ENCODE measurements around the gene SLC25A5.
"Not testable (repeated sequence)": the region's sequence is repeated elsewhere in the genome, so short reads cannot be mapped to it uniquely, and the experiment has no call there.

SLC25A5 gene

DNA sequence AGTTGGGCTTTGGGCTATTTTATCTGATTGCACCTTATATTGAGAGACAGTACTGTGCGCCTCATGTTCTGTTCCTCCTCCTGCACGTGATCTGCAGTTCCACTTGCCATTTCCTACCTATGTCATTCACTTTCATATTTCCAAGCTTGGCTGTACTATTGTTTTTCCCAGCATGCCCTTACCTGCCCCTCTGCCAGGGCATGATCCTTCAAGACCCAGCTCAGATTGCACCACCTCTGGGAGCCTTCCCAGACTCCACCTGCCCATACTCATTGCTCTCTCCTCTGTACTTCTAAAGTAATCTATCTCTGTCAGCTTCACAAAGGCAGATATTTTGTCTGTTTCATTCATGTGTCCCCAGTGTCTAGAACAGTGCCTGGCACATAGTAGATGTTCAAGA is 11.6 kb downstream of the SLC25A5 start:
- no peak overlapping the region for H3K9ac ChIP-seq (ENCODE audit: low read depth, low read length)
- H3K36me3 ChIP-seq (ENCODE audit: control insufficient read depth, insufficient read depth, low read length): no peaks in the 10 kb centered on the region
- no peaks in the 10 kb centered on the region for H3K4me1 ChIP-seq (ENCODE audit: control insufficient read depth, insufficient read depth, low read length)
- H3K4me3 ChIP-seq (ENCODE audit: low read depth, low read length): no peak overlapping the region
- peaks cover 9% of the 10 kb centered on the region for H3K27me3 ChIP-seq (ENCODE audit: control insufficient read depth, insufficient read depth, low read length)
- no peaks in the 10 kb centered on the region for H3K9me3 ChIP-seq (ENCODE audit: control insufficient read depth, insufficient read depth, low read length)

DNA sequence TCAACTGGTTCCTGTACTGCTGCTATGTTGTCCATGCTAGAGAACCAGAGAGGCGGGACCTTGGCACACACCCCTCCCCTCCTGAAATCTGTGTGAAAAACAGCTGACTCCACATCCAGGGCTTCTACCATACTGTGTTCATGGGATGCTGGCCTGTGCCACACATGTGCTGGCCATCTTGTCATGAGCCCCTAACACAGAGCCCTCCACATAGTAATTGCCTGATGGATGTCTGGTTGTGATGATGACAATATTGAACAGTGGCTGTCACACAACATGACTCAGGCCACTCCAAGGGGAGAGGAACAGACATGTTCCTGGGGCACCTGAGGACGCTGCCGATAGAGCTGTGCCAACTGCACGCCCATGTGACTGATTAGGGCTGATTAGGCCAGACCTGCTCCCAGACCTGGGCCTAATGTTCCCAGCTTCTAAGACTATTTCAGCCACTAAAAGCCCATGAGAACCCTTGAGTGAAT is 13.1 kb downstream of the SLC25A5 start:
- no peak overlapping the region for H3K9ac ChIP-seq (ENCODE audit: low read depth, low read length)
- H3K27me3 ChIP-seq (ENCODE audit: control insufficient read depth, insufficient read depth, low read length): peaks cover 9% of the 10 kb centered on the region
- H3K9me3 ChIP-seq (ENCODE audit: control insufficient read depth, insufficient read depth, low read length): no peaks in the 10 kb centered on the region
- no peaks in the 10 kb centered on the region for H3K36me3 ChIP-seq (ENCODE audit: control insufficient read depth, insufficient read depth, low read length)
- no peak overlapping the region for H3K4me3 ChIP-seq (ENCODE audit: low read depth, low read length)
- no peaks in the 10 kb centered on the region for H3K4me1 ChIP-seq (ENCODE audit: control insufficient read depth, insufficient read depth, low read length)

DNA sequence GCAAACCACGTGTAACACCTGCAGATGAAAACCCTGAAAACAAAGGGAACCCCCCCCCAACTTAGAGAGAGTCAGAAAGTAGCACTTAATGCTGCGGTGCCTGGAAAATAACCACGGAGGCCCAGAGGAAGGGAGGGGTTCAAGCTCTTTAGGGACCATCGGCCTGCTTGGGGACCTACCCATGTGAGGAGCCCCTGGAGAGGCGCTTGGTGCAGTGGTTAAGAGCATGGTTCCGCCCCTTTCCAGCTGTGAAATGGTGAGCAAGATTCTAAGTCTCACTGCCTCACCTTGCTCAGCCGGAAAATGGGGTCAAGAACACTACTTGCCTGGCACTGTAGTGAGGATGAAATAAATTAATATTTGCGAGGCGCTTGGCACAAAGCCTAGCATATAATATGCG is 13.8 kb downstream of the SLC25A5 start:
- Histone ChIP-seq H3K4me1 (ENCODE audit: control insufficient read depth, insufficient read depth, low read length) (no peaks in the 10 kb centered on the region), H3K36me3 (ENCODE audit: control insufficient read depth, insufficient read depth, low read length) (no peaks in the 10 kb centered on the region), H3K9me3 (ENCODE audit: control insufficient read depth, insufficient read depth, low read length) (no peaks in the 10 kb centered on the region), H3K4me3 (ENCODE audit: low read depth, low read length) (peak overlapping the region; percentile 16), H3K27me3 (ENCODE audit: control insufficient read depth, insufficient read depth, low read length) (peaks cover 9% of the 10 kb centered on the region), H3K9ac (ENCODE audit: low read depth, low read length) (no peak overlapping the region)

DNA sequence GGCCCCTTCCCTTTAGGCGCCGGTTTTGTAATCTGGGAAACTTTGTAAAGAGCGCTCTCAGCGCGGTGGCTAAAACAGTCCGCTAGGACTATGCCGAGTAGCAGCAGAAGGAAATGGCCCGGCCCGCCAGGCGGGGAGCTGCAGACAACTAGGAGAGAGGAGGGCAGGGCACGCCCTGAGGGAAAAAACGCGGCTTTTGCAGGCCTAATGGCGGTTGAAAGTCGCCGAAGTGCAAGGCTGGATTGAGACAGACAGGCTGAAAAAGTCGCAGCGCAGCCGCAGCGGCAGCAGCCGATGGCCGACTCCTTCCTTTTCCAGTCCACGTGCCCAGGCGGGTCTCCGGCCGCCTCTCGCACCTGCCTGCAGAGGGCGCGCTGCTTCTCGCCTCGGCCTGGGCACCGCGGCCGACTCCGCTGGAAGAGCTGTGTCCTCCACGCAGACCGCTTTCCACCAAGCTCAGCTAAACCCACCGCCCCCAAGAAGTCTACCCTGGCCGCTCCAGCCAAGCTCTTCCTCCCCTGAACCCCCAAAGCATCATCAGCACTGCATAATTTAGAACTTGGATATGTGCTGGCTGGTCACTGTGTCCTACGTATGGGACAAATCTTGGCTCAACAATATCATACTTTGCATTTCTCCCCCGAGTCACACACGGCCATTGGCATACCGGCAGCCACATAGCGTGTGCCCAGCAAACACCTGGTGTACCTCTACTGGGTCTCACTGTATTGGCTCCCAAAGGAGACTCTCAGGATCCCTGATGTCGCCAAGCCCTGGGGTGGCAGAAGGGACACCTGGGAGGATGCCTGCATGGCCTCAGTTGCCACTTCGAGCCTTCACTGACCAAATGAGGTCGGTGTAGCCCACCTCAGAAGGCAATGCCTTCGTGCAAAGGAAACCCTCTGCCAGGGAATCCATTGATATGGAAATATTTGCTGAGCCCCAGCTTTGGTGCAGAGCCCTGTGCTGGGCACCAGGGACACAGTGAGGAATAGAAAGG is 14.5 kb downstream of the SLC25A5 start:
- no peaks in the 10 kb centered on the region for H3K36me3 ChIP-seq (ENCODE audit: control insufficient read depth, insufficient read depth, low read length)
- H3K9ac ChIP-seq (ENCODE audit: low read depth, low read length): no peak overlapping the region
- H3K27me3 ChIP-seq (ENCODE audit: control insufficient read depth, insufficient read depth, low read length): peaks cover 9% of the 10 kb centered on the region
- no peaks in the 10 kb centered on the region for H3K4me1 ChIP-seq (ENCODE audit: control insufficient read depth, insufficient read depth, low read length)
- H3K9me3 ChIP-seq (ENCODE audit: control insufficient read depth, insufficient read depth, low read length): no peaks in the 10 kb centered on the region
- H3K4me3 ChIP-seq (ENCODE audit: low read depth, low read length): peak overlapping the region; percentile 16

DNA sequence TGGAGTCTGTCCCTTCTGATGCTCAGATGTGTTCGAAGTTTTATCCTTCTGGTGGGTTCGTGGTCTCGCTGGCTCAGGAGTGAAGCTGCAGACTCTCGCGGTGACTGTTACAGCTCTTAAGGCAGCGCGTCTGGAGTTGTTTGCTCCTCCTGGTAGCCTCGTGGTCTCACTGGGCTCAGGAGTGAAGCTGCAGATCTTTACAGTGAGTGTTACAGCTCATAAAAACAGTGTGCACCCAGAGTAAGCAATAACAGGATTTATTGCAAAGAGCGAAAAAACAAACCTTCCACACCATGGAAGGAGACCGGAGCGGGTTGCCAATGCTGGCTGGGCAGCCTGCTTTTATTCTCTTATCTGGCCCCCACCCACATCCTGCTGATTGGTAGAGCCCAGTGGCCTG is 18.5 kb downstream of the SLC25A5 start:
- peaks cover 4% of the 10 kb centered on the region for H3K9me3 ChIP-seq (ENCODE audit: control insufficient read depth, insufficient read depth, low read length)
- no peak overlapping the region for H3K9ac ChIP-seq (ENCODE audit: low read depth, low read length)
- H3K27me3 ChIP-seq (ENCODE audit: control insufficient read depth, insufficient read depth, low read length): peaks cover 9% of the 10 kb centered on the region
- H3K4me1 ChIP-seq (ENCODE audit: control insufficient read depth, insufficient read depth, low read length): no peaks in the 10 kb centered on the region
- H3K4me3 ChIP-seq (ENCODE audit: low read depth, low read length): no peak overlapping the region
- H3K36me3 ChIP-seq (ENCODE audit: control insufficient read depth, insufficient read depth, low read length): no peaks in the 10 kb centered on the region

DNA sequence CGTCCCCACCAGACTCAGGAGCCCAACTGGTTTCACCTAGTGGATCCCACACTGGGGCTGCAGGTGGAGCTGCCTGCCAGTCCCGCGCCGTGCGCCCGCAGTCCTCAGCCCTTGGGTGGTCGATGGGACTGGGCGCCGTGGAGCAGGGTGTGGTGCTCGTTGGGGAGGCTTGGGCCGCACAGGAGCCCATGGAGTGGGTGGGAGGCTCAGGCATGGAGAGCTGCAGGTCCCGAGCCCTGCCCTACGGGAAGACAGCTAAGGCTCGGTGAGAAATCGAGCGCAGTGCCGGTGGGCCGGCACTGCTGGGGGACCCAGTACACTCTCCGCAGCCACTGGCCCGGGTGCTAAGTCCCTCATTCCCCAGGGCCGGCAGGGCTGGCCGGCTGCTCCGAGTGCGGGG is 19.5 kb downstream of the SLC25A5 start:
- H3K27me3 ChIP-seq (ENCODE audit: control insufficient read depth, insufficient read depth, low read length); H3K4me3 ChIP-seq (ENCODE audit: low read depth, low read length); H3K36me3 ChIP-seq (ENCODE audit: control insufficient read depth, insufficient read depth, low read length); H3K9me3 ChIP-seq (ENCODE audit: control insufficient read depth, insufficient read depth, low read length); H3K9ac ChIP-seq (ENCODE audit: low read depth, low read length); H3K4me1 ChIP-seq (ENCODE audit: control insufficient read depth, insufficient read depth, low read length): not testable (repeated sequence)

DNA sequence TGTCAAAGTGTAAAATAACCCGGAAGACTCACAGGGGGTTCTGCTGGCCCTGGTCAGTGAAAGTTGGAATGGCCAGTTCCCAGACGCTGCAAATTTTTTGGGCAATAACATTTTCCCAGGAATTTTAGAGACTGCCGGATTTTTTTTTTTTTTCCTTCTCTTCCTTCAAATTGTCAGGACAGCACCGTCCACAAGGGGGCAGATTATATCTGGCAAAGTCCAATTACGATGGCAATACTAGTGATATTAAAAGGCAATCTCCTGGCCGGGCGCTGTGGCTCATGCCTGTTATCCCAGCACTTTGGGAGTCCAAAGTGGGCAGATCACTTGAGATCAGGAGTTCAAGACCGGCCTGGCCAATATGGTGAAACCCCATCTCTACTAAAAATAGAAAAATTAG is 20.5 kb downstream of the SLC25A5 start:
- Histone ChIP-seq H3K9me3 (ENCODE audit: control insufficient read depth, insufficient read depth, low read length) (peaks cover 4% of the 10 kb centered on the region), H3K27me3 (ENCODE audit: control insufficient read depth, insufficient read depth, low read length) (no peaks in the 10 kb centered on the region), H3K9ac (ENCODE audit: low read depth, low read length) (no peak overlapping the region), H3K36me3 (ENCODE audit: control insufficient read depth, insufficient read depth, low read length) (no peaks in the 10 kb centered on the region), H3K4me3 (ENCODE audit: low read depth, low read length) (no peak overlapping the region), H3K4me1 (ENCODE audit: control insufficient read depth, insufficient read depth, low read length) (no peaks in the 10 kb centered on the region)

DNA sequence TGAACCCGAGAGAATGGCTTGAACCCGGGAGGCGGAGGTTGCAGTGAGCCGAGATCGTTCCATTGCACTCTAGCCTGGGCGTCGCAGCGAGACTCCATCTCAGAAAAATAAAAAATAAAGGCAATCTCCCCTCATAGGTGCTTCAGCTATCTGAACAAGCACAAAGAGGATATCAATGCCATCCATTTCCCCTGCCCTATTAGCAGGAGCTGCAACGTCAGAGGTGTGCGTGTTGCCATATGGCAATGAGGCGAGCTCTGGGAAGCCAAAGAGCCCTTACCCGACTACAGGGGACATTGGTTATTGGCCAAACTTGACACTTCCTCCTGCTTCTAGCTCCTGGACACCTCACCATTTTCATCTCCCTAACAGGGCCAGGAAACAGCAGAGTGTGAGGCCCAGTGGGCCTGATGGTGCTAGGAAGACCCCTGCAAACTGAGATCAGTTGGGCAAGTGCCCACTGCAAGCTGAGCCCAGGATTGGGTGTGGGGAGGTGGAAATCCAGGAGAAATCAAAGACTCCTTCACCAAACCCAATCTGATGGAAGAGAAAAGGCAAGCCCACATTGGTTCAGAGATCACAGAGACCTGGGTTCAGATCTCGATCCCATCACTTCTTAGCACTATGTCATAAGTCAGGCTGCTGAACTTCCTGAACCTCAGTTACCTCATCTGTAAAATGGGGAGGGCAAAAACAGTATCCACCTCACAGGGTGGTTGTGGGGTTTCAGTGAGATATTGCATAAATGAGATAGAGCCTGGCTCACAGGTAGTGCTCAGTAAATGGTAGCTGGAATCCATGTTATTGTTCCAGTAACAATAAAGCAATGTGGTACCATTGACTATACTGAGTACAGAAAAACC is 21.2 kb downstream of the SLC25A5 start:
- H3K9me3 ChIP-seq (ENCODE audit: control insufficient read depth, insufficient read depth, low read length): peaks cover 4% of the 10 kb centered on the region
- H3K36me3 ChIP-seq (ENCODE audit: control insufficient read depth, insufficient read depth, low read length): no peaks in the 10 kb centered on the region
- no peaks in the 10 kb centered on the region for H3K4me1 ChIP-seq (ENCODE audit: control insufficient read depth, insufficient read depth, low read length)
- H3K4me3 ChIP-seq (ENCODE audit: low read depth, low read length): no peak overlapping the region
- H3K27me3 ChIP-seq (ENCODE audit: control insufficient read depth, insufficient read depth, low read length): no peaks in the 10 kb centered on the region
- no peak overlapping the region for H3K9ac ChIP-seq (ENCODE audit: low read depth, low read length)

DNA sequence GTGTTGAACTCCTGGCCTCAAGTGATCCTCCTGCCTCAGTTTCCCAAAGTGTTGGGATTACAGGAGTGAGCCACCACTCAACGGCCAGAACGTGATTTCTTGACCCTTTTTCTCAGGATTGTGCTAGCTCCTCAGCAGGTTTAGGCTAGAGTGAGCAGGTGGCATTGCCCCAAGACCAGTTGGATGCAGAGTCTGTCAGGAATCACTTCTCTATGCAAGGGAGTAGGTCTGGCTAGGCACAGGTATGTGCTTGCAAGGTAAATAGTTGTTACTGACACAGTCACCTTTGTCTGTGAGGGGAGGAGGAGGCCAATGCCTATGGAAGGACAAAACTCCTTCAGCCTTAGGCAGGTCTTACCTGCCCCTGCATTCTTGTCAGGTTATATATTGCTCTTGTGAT is 24.2 kb downstream of the SLC25A5 start:
- peaks cover 4% of the 10 kb centered on the region for H3K9me3 ChIP-seq (ENCODE audit: control insufficient read depth, insufficient read depth, low read length)
- H3K4me1 ChIP-seq (ENCODE audit: control insufficient read depth, insufficient read depth, low read length): no peaks in the 10 kb centered on the region
- no peak overlapping the region for H3K9ac ChIP-seq (ENCODE audit: low read depth, low read length)
- no peaks in the 10 kb centered on the region for H3K27me3 ChIP-seq (ENCODE audit: control insufficient read depth, insufficient read depth, low read length)
- no peak overlapping the region for H3K4me3 ChIP-seq (ENCODE audit: low read depth, low read length)
- H3K36me3 ChIP-seq (ENCODE audit: control insufficient read depth, insufficient read depth, low read length): no peaks in the 10 kb centered on the region

DNA sequence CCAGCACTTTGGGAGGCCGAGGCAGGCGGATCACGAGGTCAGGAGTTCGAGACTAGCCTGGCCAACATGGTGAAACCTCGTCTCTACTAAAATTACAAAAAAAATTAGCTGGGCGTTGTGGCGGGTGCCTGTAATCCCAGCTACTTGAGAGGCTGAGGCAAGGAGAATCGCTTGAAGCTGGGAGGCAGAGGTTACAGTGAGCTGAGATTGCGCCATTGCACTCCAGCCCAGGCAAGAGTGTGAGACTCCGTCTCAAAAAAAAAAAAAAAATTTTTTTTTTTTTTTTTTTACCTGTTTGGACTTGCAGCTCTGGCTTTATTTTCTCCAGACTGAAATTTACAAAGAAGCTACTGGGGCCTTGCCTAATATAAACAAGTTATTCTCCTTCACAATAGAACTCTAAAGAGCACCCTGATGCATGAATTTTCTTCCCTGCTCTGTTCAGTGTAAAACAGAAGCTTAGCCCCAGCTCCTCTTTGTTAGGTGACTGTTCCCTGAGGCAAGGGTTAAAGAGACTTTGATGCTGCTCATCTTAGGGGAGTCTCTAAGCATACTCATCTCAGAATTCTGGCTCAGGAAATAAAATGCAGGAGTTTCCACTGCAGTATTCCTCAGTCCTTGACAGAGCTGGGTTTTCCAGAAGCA is 25.7 kb downstream of the SLC25A5 start:
- H3K9ac ChIP-seq (ENCODE audit: low read depth, low read length); H3K4me3 ChIP-seq (ENCODE audit: low read depth, low read length); H3K9me3 ChIP-seq (ENCODE audit: control insufficient read depth, insufficient read depth, low read length); H3K36me3 ChIP-seq (ENCODE audit: control insufficient read depth, insufficient read depth, low read length); H3K27me3 ChIP-seq (ENCODE audit: control insufficient read depth, insufficient read depth, low read length); H3K4me1 ChIP-seq (ENCODE audit: control insufficient read depth, insufficient read depth, low read length): not testable (repeated sequence)

All from iPS-15b (cell line).